NCI-H2196 (cell line): ENCODE results near the gene REG3A.

Experiments
- DNase-seq: peaks from one replicate; lab custom pipeline; 2025; ENCODE audit not compliant: unreplicated experiment; lab: John Stamatoyannopoulos, UW

The REG3A gene

DNA sequence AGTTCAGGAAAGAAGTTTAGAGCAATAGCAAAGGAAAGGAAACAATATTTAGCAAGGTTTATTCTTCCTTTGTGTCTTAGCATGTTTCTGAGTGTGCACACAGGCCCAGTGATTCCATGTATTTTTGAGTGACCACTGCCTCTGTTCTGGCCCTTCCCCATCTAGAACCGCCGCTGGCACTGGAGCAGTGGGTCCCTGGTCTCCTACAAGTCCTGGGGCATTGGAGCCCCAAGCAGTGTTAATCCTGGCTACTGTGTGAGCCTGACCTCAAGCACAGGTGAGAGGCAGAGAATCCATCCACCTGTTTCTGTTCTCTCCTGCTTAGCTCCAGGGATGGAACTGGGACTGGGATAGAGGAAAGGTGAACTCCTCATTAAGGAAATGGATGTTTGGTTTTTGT is 36.9 kb downstream of the REG3A start:
- DNase-seq, result no peak

- DNase-seq, result no peak
Measured at GRCh38 chr2:79120194-79120713, 39.3 kb downstream of the REG3A start, which contains the start of gene REG1A. Gene REG1A (plus strand): TSS chr2:79120488. CDS start chr2:79120862, 374 bp downstream.

GRCh38 chr2:79116997-79117928 is 42.3 kb downstream of the REG3A start:
- no peak for DNase-seq

GRCh38 chr2:79114797-79115494 is 44.6 kb downstream of the REG3A start:
- no peak for DNase-seq

DNA sequence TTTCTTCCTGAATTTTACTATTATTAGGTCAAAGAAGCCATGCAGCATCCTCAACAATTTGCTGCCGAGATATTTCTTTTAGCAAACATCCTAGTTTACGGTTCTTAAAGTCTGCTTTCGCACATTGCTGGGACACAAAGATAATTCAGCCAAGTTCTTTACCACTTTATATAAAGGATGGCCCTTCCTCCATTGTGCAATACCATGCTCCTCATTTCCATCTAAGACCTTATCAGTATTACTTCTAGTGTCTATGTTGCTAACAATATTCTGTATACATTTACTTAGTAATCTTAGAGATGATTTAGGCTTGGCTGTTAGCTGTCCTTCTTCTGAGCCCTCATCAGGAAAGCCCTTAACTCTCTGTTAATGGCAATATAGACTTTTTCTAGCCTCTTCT is 47.3 kb downstream of the REG3A start:
- no peak for DNase-seq
